ENCODE results near the gene FOSL2.

The FOSL2 gene

GRCh38 chr2:28453396-28453795 is 60.7 kb downstream of the FOSL2 start:
- no peak for DNase-seq

GRCh38 chr2:28454016-28454930 is 61.6 kb downstream of the FOSL2 start:
- no peak for DNase-seq

GRCh38 chr2:28457237-28457636 is 64.6 kb downstream of the FOSL2 start:
- no peak for DNase-seq

GRCh38 chr2:28461056-28461455 is 68.4 kb downstream of the FOSL2 start:
- DNase-seq = no peak

GRCh38 chr2:28462122-28462521 is 69.5 kb downstream of the FOSL2 start:
- no peak for DNase-seq

- no peak for DNase-seq
Measured at GRCh38 chr2:28463211-28463816, 70.7 kb downstream of the FOSL2 start.

- DNase-seq = no peak
Measured at GRCh38 chr2:28463893-28464292, 71.2 kb downstream of the FOSL2 start.

- DNase-seq = no peak
Measured at GRCh38 chr2:28465148-28465885, 72.7 kb downstream of the FOSL2 start.

All from activated naive CD4-positive, alpha-beta T cell treated with anti-CD3 and anti-CD28 coated beads, Interleukin-2, amount 50 U/mL, for 16 hours (primary cell).